HEK293T (cell line): ENCODE data around the gene PCBP4.

ENCODE experiments used
- CTCF ChIA-PET: fragments of 350-600 bp; formaldehyde crosslinking; extraction: SDS; loops from one replicate; lab custom pipeline; 2021; ENCODE audit warnings: antibody characterized with exemption, inconsistent platforms; lab: Yijun Ruan, JAX
- POLR2A ChIA-PET: fragments of 350-600 bp; formaldehyde crosslinking; extraction: SDS; loops from one replicate; lab custom pipeline; 2020; ENCODE audit warnings: antibody characterized with exemption, inconsistent platforms; lab: Yijun Ruan, JAX
- DNase-seq: peaks from one replicate; pipeline ENCODE4 v3.0.0; 2012; ENCODE audit warnings: mixed read lengths; ENCODE audit errors: extremely low spot score
- ARNT ChIP-seq: fragments of 450-650 bp; IDR thresholded peaks from 2 replicates; pipeline ENCODE4 v1.6.1; 2017; ENCODE audit warnings: mild to moderate bottlenecking
- BHLHE40 ChIP-seq: fragments of 450-650 bp; IDR thresholded peaks from 2 replicates; pipeline ENCODE4 v1.6.1; 2016; ENCODE audit warnings: mild to moderate bottlenecking, moderate library complexity, borderline replicate concordance
- CTBP1 ChIP-seq: fragments of 450-650 bp; IDR thresholded peaks from 2 replicates; pipeline ENCODE4 v1.6.1; 2016; ENCODE audit warnings: borderline replicate concordance
- ELF4 ChIP-seq: fragments of 450-650 bp; IDR thresholded peaks from 2 replicates; pipeline ENCODE4 v1.6.1; 2017; ENCODE audit warnings: antibody characterized with exemption
- FOXA1 ChIP-seq: fragments of 450-650 bp; IDR thresholded peaks from 2 replicates; pipeline ENCODE4 v1.6.1; 2016; ENCODE audit warnings: mild to moderate bottlenecking
- FOXK2 ChIP-seq: fragments of 450-650 bp; IDR thresholded peaks from 2 replicates; pipeline ENCODE4 v1.6.1; 2016; ENCODE audit warnings: mild to moderate bottlenecking
- FOXM1 ChIP-seq: fragments of 450-650 bp; IDR thresholded peaks from 2 replicates; pipeline ENCODE4 v1.6.1; 2017; ENCODE audit warnings: mild to moderate bottlenecking, borderline replicate concordance
- HDGF ChIP-seq: fragments of 450-650 bp; IDR thresholded peaks from 2 replicates; pipeline ENCODE4 v1.6.1; 2017; ENCODE audit warnings: antibody characterized with exemption, borderline replicate concordance
- L3MBTL2 ChIP-seq: fragments of 450-650 bp; conservative IDR thresholded peaks from 2 replicates; pipeline ENCODE4 v1.6.1; 2016; ENCODE audit warnings: mild to moderate bottlenecking
- LEF1 ChIP-seq: fragments of 450-650 bp; IDR thresholded peaks from 2 replicates; pipeline ENCODE4 v1.6.1; 2017; ENCODE audit warnings: mild to moderate bottlenecking, borderline replicate concordance
- NFRKB ChIP-seq: fragments of 450-650 bp; IDR thresholded peaks from 2 replicates; pipeline ENCODE4 v1.6.1; 2016; ENCODE audit warnings: mild to moderate bottlenecking, moderate library complexity
- SP1 ChIP-seq: fragments of 450-650 bp; IDR thresholded peaks from 2 replicates; pipeline ENCODE4 v1.6.1; 2017
- SUZ12 ChIP-seq: fragments of 450-650 bp; IDR thresholded peaks from 2 replicates; pipeline ENCODE4 v1.6.1; 2016; ENCODE audit warnings: mild to moderate bottlenecking
- TARDBP ChIP-seq: fragments of 450-650 bp; IDR thresholded peaks from 2 replicates; pipeline ENCODE4 v1.6.1; 2016
- ZNF384 ChIP-seq: fragments of 450-650 bp; IDR thresholded peaks from 2 replicates; pipeline ENCODE4 v1.6.1; 2016
- TF ChIP-seq, protein P1 (sequence below): fragments of 450-650 bp; IDR thresholded peaks from 2 replicates; pipeline ENCODE4 v1.6.1; 2016

Gene PCBP4

DNA sequence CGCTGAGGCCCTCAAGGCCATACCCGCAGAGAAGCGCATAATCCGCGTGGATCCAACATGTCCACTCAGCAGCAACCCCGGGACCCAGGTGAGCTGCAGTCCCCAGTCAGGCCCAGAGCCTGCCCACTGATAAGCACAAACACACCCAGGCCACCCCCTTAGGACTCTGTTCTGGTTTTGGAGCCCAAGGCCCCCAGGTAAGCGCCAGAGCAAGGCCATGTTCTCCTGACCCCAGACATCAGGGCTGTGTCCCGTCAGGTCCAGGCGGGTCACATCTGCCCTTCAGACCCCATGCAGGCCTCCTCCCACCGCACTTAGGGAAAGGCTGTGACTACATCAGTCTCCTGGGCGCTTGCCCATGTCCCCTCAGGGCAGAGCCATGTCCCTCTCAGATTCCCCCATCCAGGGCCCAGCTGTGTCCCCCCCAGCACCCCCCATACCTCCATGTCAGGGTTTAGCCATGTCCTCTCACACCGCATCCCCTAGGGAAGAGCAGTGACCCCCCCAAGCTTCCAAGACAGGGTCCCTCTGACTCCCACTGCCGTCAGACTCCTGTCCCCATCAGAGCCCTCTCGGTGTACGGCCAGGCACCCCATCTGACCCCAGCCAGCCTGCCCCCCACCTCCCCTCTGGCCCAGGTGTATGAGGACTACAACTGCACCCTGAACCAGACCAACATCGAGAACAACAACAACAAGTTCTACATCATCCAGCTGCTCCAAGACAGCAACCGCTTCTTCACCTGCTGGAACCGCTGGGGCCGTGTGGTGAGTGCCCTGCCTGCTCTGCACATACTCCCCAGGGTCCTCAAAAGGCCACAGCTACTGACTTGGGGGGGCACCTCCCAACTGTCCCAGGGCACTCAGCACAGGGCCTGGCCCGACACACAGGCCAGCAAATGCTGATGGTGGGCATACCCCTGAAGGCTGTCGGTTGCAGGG, 23.5 kb downstream of the PCBP4 start:
- no peak for DNase-seq
- ChIA-PET POLR2A (interaction anchor here (1.1 to 3.1 kb wide), 9 partner anchors 8 to 57 kb away, joined by 3 to 52 read pairs (median 7); partner anchors contain the start of genes ABHD14A, ABHD14B, PCBP4 and RPL29), CTCF (interaction anchor here (1.2 to 2.8 kb wide), 2 partner anchors 8 to 29 kb away, joined by 3 to 21 read pairs; partner anchors contain the start of genes ABHD14A and ABHD14B)
- TF ChIP-seq TARDBP: no peak

DNA sequence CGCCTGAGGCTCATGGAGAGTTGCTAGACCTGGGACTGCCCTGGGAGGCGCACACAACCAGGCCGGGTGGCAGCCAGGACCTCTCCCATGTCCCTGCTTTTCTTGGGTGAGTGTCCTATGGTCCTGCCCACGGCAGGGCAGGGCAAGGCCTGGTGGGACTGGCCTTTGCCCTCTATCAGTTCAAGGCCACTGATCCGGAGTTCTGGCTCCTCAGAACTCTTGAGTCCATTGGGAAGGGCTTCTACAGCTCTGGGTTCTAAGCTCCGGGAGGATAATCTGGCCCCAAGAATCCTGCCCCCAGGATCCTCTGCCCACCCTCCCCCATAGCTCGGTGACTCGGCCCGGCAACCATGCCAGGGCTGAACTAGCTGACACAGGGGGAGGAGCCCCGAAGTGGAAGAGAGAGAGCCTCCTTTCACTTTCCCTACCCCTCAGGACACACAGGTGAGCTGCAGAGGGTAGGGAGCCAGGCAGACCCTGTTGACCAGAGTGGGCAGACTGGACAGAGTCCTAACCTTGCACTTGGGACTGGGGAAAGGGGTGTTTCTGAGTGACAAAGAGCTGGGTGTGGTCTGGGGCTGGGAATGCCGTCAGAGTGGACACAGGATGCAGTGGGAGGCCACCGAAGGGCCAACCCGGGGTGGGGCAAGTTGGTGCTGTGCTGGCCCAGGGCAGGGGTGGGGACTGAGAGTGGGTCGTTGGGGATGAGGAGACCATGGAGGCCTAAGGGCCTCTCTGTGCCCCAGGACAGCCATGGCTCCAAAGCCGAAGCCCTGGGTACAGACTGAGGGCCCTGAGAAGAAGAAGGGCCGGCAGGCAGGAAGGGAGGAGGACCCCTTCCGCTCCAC, 24.4 kb downstream of the PCBP4 start:
- ChIA-PET POLR2A (interaction anchor here (1.1 to 3.1 kb wide), 10 partner anchors 9 to 114 kb away, joined by 3 to 52 read pairs (median 11); partner anchors contain the start of genes ABHD14A, ABHD14B, DUSP7 and PCBP4), CTCF (interaction anchor here (0.7 to 2.8 kb wide), 9 partner anchors 9 to 218 kb away, joined by 3 to 21 read pairs (median 4); partner anchors contain the start of genes ABHD14A, ABHD14B and ACY1)
- TF ChIP-seq SP1: no peak
- no peak for TF ChIP-seq ZNF384
- TF ChIP-seq, protein P1, sequence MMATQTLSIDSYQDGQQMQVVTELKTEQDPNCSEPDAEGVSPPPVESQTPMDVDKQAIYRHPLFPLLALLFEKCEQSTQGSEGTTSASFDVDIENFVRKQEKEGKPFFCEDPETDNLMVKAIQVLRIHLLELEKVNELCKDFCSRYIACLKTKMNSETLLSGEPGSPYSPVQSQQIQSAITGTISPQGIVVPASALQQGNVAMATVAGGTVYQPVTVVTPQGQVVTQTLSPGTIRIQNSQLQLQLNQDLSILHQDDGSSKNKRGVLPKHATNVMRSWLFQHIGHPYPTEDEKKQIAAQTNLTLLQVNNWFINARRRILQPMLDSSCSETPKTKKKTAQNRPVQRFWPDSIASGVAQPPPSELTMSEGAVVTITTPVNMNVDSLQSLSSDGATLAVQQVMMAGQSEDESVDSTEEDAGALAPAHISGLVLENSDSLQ: no peak
- no peak for TF ChIP-seq TARDBP
- no peak for TF ChIP-seq ELF4
- DNase-seq: peak; percentile 43

GRCh38 chr3:51941798-51942602, 25.3 kb downstream of the PCBP4 start, which contains the start of the genes PARP3 and RRP9:
Gene PARP3 (plus strand): TSS chr3:51942363. CDS start chr3:51943356, 993 bp downstream.
Gene RRP9 (minus strand): TSS chr3:51941904. CDS start chr3:51941867, 37 bp downstream.
- CTCF ChIA-PET: interaction anchor here (0.6 to 2.8 kb wide), 15 partner anchors 9 to 219 kb away, joined by 3 to 21 read pairs (median 4); partner anchors contain the start of genes ABHD14A, ABHD14B and ACY1
- POLR2A ChIA-PET: interaction anchor here (1.1 to 3.1 kb wide), 12 partner anchors 9 to 115 kb away, joined by 3 to 52 read pairs (median 10); partner anchors contain the start of genes ABHD14A, ABHD14B, DUSP7 and PCBP4
- TF ChIP-seq CTBP1 (no peak), FOXA1 (no peak), BHLHE40 (no peak), FOXK2 (no peak; the same call in 1 of the 2 replicates), L3MBTL2 (peak; percentile 53), ARNT (no peak), ELF4 (no peak), HDGF (peak; percentile 100), SUZ12 (no peak), NFRKB (no peak), ZNF384 (no peak), TARDBP (no peak), LEF1 (no peak), SP1 (peak; percentile 90), FOXM1 (no peak)
- TF ChIP-seq, protein P1: no peak
- peak; percentile 99 for DNase-seq

GRCh38 chr3:51941463-51941797, 25.8 kb downstream of the PCBP4 start:
- ChIA-PET CTCF (interaction anchor here (0.6 to 2.8 kb wide), 10 partner anchors 8 to 112 kb away, joined by 3 to 21 read pairs (median 5); partner anchors contain the start of genes ABHD14A, ABHD14B and ACY1), POLR2A (interaction anchor here (1.1 to 3.1 kb wide), 9 partner anchors 8 to 116 kb away, joined by 3 to 52 read pairs (median 11); partner anchors contain the start of genes ABHD14A, ABHD14B, DUSP7 and PCBP4)
- DNase-seq: no peak
- TF ChIP-seq FOXA1: no peak

DNA sequence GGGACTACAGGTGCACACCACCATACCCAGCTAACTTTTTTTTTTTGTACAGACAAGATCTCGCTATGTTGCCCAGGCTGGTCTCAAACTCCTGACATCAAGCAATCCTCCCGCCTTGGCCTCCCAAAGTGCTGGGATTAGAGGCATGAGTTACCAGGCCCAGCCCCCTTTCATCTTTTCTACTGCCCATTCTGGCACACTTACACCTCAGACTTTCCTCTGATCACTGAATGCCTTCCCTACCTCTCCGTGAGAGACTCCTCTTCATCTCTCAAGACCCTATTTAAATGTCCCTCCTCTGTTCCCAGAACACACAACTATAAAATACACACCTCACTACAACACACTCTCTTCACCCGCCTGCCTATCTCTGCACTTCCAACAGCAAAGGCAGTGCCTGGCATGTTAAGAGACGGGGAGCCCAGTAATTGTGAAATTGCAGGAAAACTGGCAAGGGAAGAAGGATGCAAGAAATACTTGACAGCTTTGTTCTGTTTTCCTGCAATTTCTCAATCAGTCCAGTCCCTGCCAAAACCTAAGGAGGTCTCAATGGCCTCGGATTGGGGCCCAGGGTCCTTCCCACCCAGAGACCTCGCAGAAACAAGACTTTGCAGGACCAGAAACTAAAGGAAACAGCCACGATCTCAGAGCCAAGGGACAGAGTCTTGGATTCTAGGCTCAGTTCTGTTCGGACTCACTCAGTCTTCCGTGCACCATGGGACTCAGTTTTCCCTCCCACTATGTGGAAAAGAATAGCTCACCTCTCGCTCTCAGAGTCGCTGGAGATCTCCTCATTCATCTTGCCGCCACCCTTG, 26.4 kb downstream of the PCBP4 start:
- POLR2A ChIA-PET: interaction anchor here (1.1 to 3.1 kb wide), 7 partner anchors 8 to 58 kb away, joined by 3 to 52 read pairs (median 11); partner anchors contain the start of genes ABHD14A, ABHD14B, PCBP4 and RPL29
- CTCF ChIA-PET: interaction anchor here (0.6 to 2.8 kb wide), 10 partner anchors 8 to 113 kb away, joined by 3 to 21 read pairs (median 5); partner anchors contain the start of genes ABHD14A, ABHD14B and ACY1
- DNase-seq: no peak
- no peak for TF ChIP-seq FOXM1
- TF ChIP-seq BHLHE40: no peak
- TF ChIP-seq NFRKB: no peak
- no peak for TF ChIP-seq L3MBTL2
- TF ChIP-seq TARDBP: no peak
- no peak for TF ChIP-seq FOXK2
- no peak for TF ChIP-seq CTBP1
- TF ChIP-seq ELF4: no peak
